Liver (tissue), 2 donors: ENCODE data around the gene HSDL2.

Experiments
- JUND ChIP-seq, 2 donors: IDR thresholded peaks; 2 replicates each; pipeline ENCODE4 v1.6.1; 2016; ENCODE audit warnings: antibody characterized with exemption in 2 of 2
- REST ChIP-seq: IDR thresholded peaks from 2 replicates; pipeline ENCODE4 v1.6.1; 2016; ENCODE audit warnings: antibody characterized with exemption, mild to moderate bottlenecking
- SP1 ChIP-seq: IDR thresholded peaks from 2 replicates; pipeline ENCODE4 v1.6.1; 2018; ENCODE audit warnings: antibody characterized with exemption, mild to moderate bottlenecking
- donor health status: healthy.

GRCh38 chr9:112420208-112420607, 40.3 kb downstream of the HSDL2 start:
- TF ChIP-seq SP1: no peak
- TF ChIP-seq REST: no peak
- TF ChIP-seq JUND (IDR thresholded peaks at IDR 0.05): no peak
